DMS 273 (cell line): ENCODE data around the gene UBR3.
A peak's percentile ranks its signal among the peaks of the same experiment; 100 is the strongest.
"Not testable (repeated sequence)": the region's sequence is repeated elsewhere in the genome, so short reads cannot be mapped to it uniquely, and the experiment has no call there.

Experiments used
- DNase-seq: peaks from one replicate; lab custom pipeline; 2025; ENCODE audit not compliant: unreplicated experiment; lab: John Stamatoyannopoulos, UW

UBR3 gene

GRCh38 chr2:170098626-170099312 is 271.5 kb downstream of the UBR3 start:
- DNase-seq = no peak

GRCh38 chr2:170101789-170102188 is 274.5 kb downstream of the UBR3 start:
- DNase-seq = no peak

GRCh38 chr2:170106102-170106840 is 279.0 kb downstream of the UBR3 start:
- DNase-seq = peak; percentile 32

GRCh38 chr2:170113168-170113894 is 286.1 kb downstream of the UBR3 start:
- no peak for DNase-seq

- DNase-seq = no peak
Measured at GRCh38 chr2:170115501-170116229, 288.4 kb downstream of the UBR3 start.

GRCh38 chr2:170118641-170119040 is 291.4 kb downstream of the UBR3 start:
- DNase-seq = no peak

- not testable (repeated sequence) for DNase-seq
Measured at GRCh38 chr2:170119326-170119725, 292.1 kb downstream of the UBR3 start.

GRCh38 chr2:170121689-170122088 is 294.4 kb downstream of the UBR3 start:
- DNase-seq = no peak

GRCh38 chr2:170122883-170123547 is 295.8 kb downstream of the UBR3 start:
- no peak for DNase-seq

- DNase-seq = no peak
Measured at GRCh38 chr2:170123593-170123992, 296.3 kb downstream of the UBR3 start.

- DNase-seq = not testable (repeated sequence)
Measured at GRCh38 chr2:170126138-170126728, 299.0 kb downstream of the UBR3 start.
